ENCODE data around the gene GREB1L.

Gene GREB1L

GRCh38 chr18:21450913-21451312 lies 208.9 kb downstream of the GREB1L start:
- no peak for DNase-seq (ENCODE audit: low read depth)

- no peak for DNase-seq (ENCODE audit: low read depth)
Observed at GRCh38 chr18:21451851-21452250, 209.8 kb downstream of the GREB1L start.

GRCh38 chr18:21452276-21452780 lies 210.3 kb downstream of the GREB1L start:
- DNase-seq (ENCODE audit: low read depth), result no peak

- DNase-seq (ENCODE audit: low read depth), result no peak
Observed at GRCh38 chr18:21452796-21453510, 210.9 kb downstream of the GREB1L start.

GRCh38 chr18:21453511-21453901 lies 211.5 kb downstream of the GREB1L start:
- DNase-seq (ENCODE audit: low read depth), result no peak

- no peak for DNase-seq (ENCODE audit: low read depth)
Observed at GRCh38 chr18:21454725-21455124, 212.7 kb downstream of the GREB1L start.

GRCh38 chr18:21456428-21457178 lies 214.6 kb downstream of the GREB1L start:
- no peak for DNase-seq (ENCODE audit: low read depth)

GRCh38 chr18:21457179-21457535 lies 215.1 kb downstream of the GREB1L start:
- DNase-seq (ENCODE audit: low read depth), result no peak

GRCh38 chr18:21458310-21458709 lies 216.3 kb downstream of the GREB1L start:
- DNase-seq (ENCODE audit: low read depth), result no peak

GRCh38 chr18:21458788-21459187 lies 216.8 kb downstream of the GREB1L start:
- DNase-seq (ENCODE audit: low read depth), result no peak

GRCh38 chr18:21459706-21460286 lies 217.8 kb downstream of the GREB1L start:
- DNase-seq (ENCODE audit: low read depth), result no peak

- DNase-seq (ENCODE audit: low read depth), result no peak
Observed at GRCh38 chr18:21461460-21461859, 219.4 kb downstream of the GREB1L start.

GRCh38 chr18:21463718-21464117 lies 221.7 kb downstream of the GREB1L start:
- DNase-seq (ENCODE audit: low read depth), result no peak

- DNase-seq (ENCODE audit: low read depth), result no peak
Observed at GRCh38 chr18:21468514-21469164, 226.6 kb downstream of the GREB1L start.

- no peak for DNase-seq (ENCODE audit: low read depth)
Observed at GRCh38 chr18:21472741-21473140, 230.7 kb downstream of the GREB1L start.

GRCh38 chr18:21474621-21475020 lies 232.6 kb downstream of the GREB1L start:
- DNase-seq (ENCODE audit: low read depth), result no peak

- DNase-seq (ENCODE audit: low read depth), result no peak
Observed at GRCh38 chr18:21479721-21480120, 237.7 kb downstream of the GREB1L start.

GRCh38 chr18:21481739-21482138 lies 239.7 kb downstream of the GREB1L start:
- DNase-seq (ENCODE audit: low read depth), result no peak

- DNase-seq (ENCODE audit: low read depth), result no peak
Observed at GRCh38 chr18:21483051-21483450, 241.0 kb downstream of the GREB1L start.

- no peak for DNase-seq (ENCODE audit: low read depth)
Observed at GRCh38 chr18:21484851-21485636, 243.0 kb downstream of the GREB1L start.

GRCh38 chr18:21486905-21487437 lies 244.9 kb downstream of the GREB1L start:
- DNase-seq (ENCODE audit: low read depth), result no peak

Data from stimulated activated CD8-positive, alpha-beta memory T cell treated with anti-CD3 and anti-CD28 coated beads, Interleukin-12 subunit alpha, Interleukin-12 subunit beta, amount 100 ng/mL, for 1 hour (primary cell).